Activated CD8-positive, alpha-beta T cell treated with anti-CD3 and anti-CD28 coated beads, Interleukin-2, amount 10 ng/mL, durations not matched to agents 7 days and 5 days (primary cell): Measurements from ENCODE around the gene STX4. TPM values are rescaled to one million over a fixed set of nuclear protein-coding genes. Genes with fewer than 3 reads are reported as not detected.

Experiments
- ATAC-seq: fragments of 150-1000 bp; cut with Tn5 transposase; one replicate; pipeline ENCODE4 v1.10.0; 2021; ENCODE audit warnings: moderate library complexity
- CTCF ChIA-PET: fragments of 350-600 bp; sonication (Branson Sonifier 250); formaldehyde crosslinking; loops from one replicate; lab custom pipeline; 2021; ENCODE audit warnings: antibody characterized with exemption; lab: Charles Lee
- POLR2A ChIA-PET: fragments of 350-600 bp; sonication (Branson Sonifier 250); formaldehyde crosslinking; loops from one replicate; lab custom pipeline; 2021; ENCODE audit warnings: antibody characterized with exemption; lab: Charles Lee
- DNase-seq: peaks from one replicate; pipeline ENCODE4 v3.0.0-alpha.2; 2020
- H3K27ac Mint-ChIP-seq: one replicate; pipeline ENCODE4 v1.8.0; 2021; ENCODE audit warnings: mild to moderate bottlenecking, mixed read lengths
- H3K27me3 Mint-ChIP-seq: one replicate; pipeline ENCODE4 v1.8.0; 2021; ENCODE audit warnings: low read depth, mixed read lengths
- H3K36me3 Mint-ChIP-seq: one replicate; pipeline ENCODE4 v1.8.0; 2021; ENCODE audit warnings: low read depth, mixed read lengths
- H3K4me1 Mint-ChIP-seq: one replicate; pipeline ENCODE4 v1.8.0; 2021; ENCODE audit warnings: low read depth, mixed read lengths
- H3K4me3 Mint-ChIP-seq: one replicate; pipeline ENCODE4 v1.8.0; 2021; ENCODE audit warnings: mild to moderate bottlenecking, mixed read lengths
- H3K9me3 Mint-ChIP-seq: one replicate; pipeline ENCODE4 v1.8.0; 2022; ENCODE audit warnings: mixed read lengths; ENCODE audit not compliant: insufficient read depth
- total RNA-seq, 2 experiments: library from RNA; stranded (reverse); gene quantifications; one replicate each; pipeline ENCODE4 v1.2.3, GENCODE V29; 2021

Gene STX4
- total RNA-seq, 2 experiments from 2014 or later: 46.4 to 53.5 TPM

DNA sequence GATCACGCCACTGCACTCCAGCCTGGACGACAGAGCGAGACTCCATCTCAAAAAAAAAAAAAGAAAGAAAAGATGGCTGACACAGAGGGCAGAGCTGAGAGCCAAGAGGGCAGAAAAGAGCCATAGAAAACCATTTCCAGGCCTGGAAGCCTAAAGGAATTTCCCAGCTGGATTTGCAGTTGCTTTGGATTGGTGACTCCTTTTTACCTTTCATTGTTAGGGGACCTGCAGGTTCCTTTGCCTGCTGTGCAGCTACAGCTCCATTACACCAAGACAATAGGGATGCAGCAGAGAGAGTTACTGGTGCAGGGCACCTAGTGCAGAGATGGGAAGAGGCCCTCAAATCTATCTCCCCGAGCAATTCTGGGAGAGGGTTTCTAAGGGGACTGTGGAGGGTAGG, 22.3 kb downstream of the STX4 start:
- H3K4me1 Mint-ChIP-seq: peaks cover 13% of the 10 kb centered on the region
- no peaks in the 10 kb centered on the region for H3K9me3 Mint-ChIP-seq
- no peak overlapping the region for H3K27ac Mint-ChIP-seq
- H3K36me3 Mint-ChIP-seq: peaks cover 20% of the 10 kb centered on the region
- no peak overlapping the region for H3K4me3 Mint-ChIP-seq
- ATAC-seq (no peak), DNase-seq (no peak)
- ChIA-PET CTCF (no interaction called here), POLR2A (interaction anchor here (1.0 kb wide), 1 partner anchor 11 kb away, joined by 3 read pairs; no protein-coding TSS in a partner anchor)
- no peaks in the 10 kb centered on the region for H3K27me3 Mint-ChIP-seq

DNA sequence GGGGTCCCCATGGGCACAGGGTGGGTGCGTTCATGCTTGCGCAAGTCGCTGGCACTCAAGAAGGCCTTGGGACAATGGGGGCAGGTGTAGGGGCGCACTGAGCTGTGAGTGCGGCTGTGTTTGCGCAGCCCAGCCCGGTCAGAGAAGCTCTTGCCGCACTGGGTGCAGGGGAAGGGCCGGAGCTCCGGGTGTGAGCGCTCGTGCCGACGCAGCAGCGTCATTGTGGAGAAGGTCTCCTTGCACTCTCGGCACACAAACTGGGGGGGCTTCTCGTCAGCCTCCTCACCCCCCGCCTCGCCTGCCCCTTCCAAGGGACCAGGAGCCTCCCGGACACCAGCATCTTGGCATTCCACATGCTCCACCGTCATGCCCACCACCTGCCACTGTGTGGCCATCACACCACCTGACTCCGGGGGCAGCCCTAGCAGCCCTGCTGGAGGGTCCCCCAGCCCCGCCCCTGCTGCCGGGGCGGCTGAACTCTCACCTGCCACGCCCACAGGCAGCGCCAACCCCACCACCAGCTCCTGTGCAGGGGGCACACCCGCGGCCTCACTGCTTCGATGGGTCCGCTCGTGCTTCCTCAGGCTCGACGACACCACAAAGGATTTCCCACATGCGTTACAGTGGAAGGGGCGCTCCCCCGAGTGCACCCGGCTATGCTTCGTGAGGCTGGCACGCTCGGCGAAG, 27.9 kb downstream of the STX4 start:
- Mint-ChIP-seq H3K27ac (no peak overlapping the region), H3K27me3 (no peaks in the 10 kb centered on the region), H3K36me3 (peaks cover 54% of the 10 kb centered on the region), H3K4me1 (peaks cover 41% of the 10 kb centered on the region), H3K4me3 (no peak overlapping the region), H3K9me3 (no peaks in the 10 kb centered on the region)
- DNase-seq: no peak
- POLR2A ChIA-PET: no interaction called here
- CTCF ChIA-PET: interaction anchor here (1.2 kb wide), 1 partner anchor 13 kb away, joined by 3 read pairs; the partner anchor contains the start of genes ZNF646 and ZNF668
- no peak for ATAC-seq

GRCh38 chr16:31061813-31062440, 28.6 kb downstream of the STX4 start:
- Mint-ChIP-seq H3K27ac (no peak overlapping the region), H3K9me3 (no peaks in the 10 kb centered on the region), H3K36me3 (peaks cover 56% of the 10 kb centered on the region), H3K4me3 (no peak overlapping the region), H3K27me3 (no peaks in the 10 kb centered on the region), H3K4me1 (peaks cover 46% of the 10 kb centered on the region)
- POLR2A ChIA-PET: interaction anchor here (0.6 kb wide), 1 partner anchor 21 kb away, joined by 3 read pairs; no protein-coding TSS in a partner anchor
- CTCF ChIA-PET: no interaction called here
- ATAC-seq: no peak
- no peak for DNase-seq

DNA sequence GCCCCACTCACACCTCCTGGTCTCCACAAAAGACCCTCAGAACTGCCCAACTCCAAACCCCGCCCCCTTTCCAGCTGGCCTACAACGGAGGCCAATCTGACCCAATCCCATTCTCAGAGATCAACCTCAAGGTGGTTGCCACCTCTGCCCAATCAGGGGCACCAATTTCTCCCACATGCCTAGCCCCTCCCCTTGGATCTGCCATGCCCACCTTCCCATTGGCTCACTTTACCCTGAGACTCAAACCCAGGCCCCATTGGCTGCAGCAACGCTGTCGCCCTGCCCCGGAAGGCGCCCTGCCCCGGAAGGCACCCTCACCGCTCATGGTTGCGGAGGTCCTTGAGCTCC, 30.1 kb downstream of the STX4 start:
- ChIA-PET POLR2A (interaction anchor here (0.6 to 1.4 kb wide), 4 partner anchors 8 to 114 kb away, joined by 3 to 7 read pairs (median 3); partner anchors contain the start of genes ZNF646 and ZNF668), CTCF (interaction anchor here (0.7 to 1.3 kb wide), 2 partner anchors 77 to 78 kb away, joined by 3 read pairs; no protein-coding TSS in a partner anchor)
- H3K9me3 Mint-ChIP-seq: no peaks in the 10 kb centered on the region
- no peaks in the 10 kb centered on the region for H3K27me3 Mint-ChIP-seq
- ATAC-seq: no peak
- peaks cover 55% of the 10 kb centered on the region for H3K36me3 Mint-ChIP-seq
- peaks cover 54% of the 10 kb centered on the region for H3K4me1 Mint-ChIP-seq
- peak overlapping the region; percentile 89 for H3K27ac Mint-ChIP-seq
- peak overlapping the region; percentile 73 for H3K4me3 Mint-ChIP-seq
- DNase-seq: no peak

DNA sequence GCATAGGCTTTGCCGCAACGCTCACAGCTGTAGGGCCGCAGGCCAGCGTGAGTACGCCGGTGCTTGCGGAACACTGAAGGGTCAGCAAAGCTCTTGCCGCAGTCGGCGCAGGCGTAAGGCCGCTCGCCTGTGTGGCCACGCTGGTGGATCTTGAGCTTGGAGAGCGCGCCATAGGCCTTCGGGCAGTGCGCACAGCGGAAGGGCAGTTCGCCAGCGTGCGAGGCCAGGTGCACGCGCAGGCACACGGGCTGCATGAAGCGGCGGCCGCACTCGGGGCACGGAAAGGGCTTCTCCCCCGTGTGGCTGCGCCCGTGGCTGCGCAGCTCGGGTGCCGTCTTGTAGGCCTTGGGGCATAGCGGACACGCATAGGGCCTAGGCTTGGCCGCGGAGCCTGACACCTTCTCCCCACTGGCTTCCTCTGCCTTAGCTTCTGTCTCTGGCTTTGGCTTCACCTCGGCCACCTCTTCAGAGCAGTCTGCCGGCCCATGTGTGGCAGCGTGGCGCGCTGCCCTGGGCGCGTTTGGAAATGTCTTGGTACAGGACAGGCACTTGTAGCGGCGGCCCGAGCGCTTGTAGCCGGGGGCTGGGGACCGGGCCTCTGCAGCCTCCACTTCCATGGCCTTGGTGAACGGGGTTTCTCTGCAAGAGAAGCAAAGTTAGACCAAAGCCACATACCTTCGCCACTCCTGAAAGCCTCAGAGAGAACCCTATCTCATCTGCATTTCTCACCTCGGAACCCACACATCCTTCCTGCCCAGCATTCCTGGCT, 30.7 kb downstream of the STX4 start:
- Mint-ChIP-seq H3K27ac (peak overlapping the region; percentile 89), H3K27me3 (no peaks in the 10 kb centered on the region), H3K4me3 (peak overlapping the region; percentile 73), H3K9me3 (no peaks in the 10 kb centered on the region), H3K36me3 (peaks cover 55% of the 10 kb centered on the region), H3K4me1 (peaks cover 57% of the 10 kb centered on the region)
- CTCF ChIA-PET: interaction anchor here (0.6 to 1.3 kb wide), 4 partner anchors 11 to 214 kb away, joined by 3 read pairs; no protein-coding TSS in a partner anchor
- POLR2A ChIA-PET: interaction anchor here (0.6 to 2.4 kb wide), 6 partner anchors 8 to 566 kb away, joined by 3 to 9 read pairs (median 3); partner anchors contain the start of genes ZNF646 and ZNF668
- ATAC-seq: peak; percentile 70
- DNase-seq: peak; percentile 59

- Mint-ChIP-seq H3K4me3 (peak overlapping the region; percentile 73), H3K27ac (peak overlapping the region; percentile 89), H3K9me3 (no peaks in the 10 kb centered on the region), H3K36me3 (peaks cover 50% of the 10 kb centered on the region), H3K27me3 (no peaks in the 10 kb centered on the region), H3K4me1 (peaks cover 62% of the 10 kb centered on the region)
- ATAC-seq (peak; percentile 53), DNase-seq (no peak)
- ChIA-PET CTCF (interaction anchor here (0.6 to 1.6 kb wide), 7 partner anchors 9 to 250 kb away, joined by 3 to 6 read pairs (median 3); partner anchors contain the start of genes HSD3B7, ZNF646 and ZNF668), POLR2A (interaction anchor here (2.4 kb wide), 1 partner anchor 9 kb away, joined by 9 read pairs; the partner anchor contains the start of genes ZNF646 and ZNF668)
These were observed 31.6 kb downstream of the STX4 start for GRCh38 chr16:31064882-31065461.

DNA sequence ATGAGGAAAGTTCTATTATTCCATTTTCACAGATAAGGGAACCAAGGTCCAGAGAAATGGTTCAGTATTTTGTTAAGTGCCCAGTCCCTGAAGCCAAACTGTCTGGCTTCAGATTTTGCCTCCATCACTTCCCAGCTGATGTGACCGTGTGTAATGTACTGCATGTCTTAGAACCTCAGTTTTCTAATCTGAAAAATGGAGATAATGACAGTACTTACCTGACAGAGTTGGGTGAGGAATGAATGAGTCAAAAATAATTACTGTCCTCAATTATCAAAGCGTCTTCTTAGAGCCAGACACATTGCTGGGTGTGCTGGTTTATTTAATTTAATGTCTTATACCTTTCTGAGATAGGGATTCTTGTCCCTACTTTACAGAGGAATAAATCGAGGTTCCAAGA, 34.0 kb downstream of the STX4 start:
- H3K4me3 Mint-ChIP-seq: no peak overlapping the region
- POLR2A ChIA-PET: no interaction called here
- ATAC-seq: no peak
- no peak overlapping the region for H3K27ac Mint-ChIP-seq
- H3K4me1 Mint-ChIP-seq: peaks cover 67% of the 10 kb centered on the region
- H3K9me3 Mint-ChIP-seq: no peaks in the 10 kb centered on the region
- CTCF ChIA-PET: interaction anchor here (1.2 to 1.9 kb wide), 4 partner anchors 9 to 316 kb away, joined by 3 to 4 read pairs (median 3); no protein-coding TSS in a partner anchor
- H3K36me3 Mint-ChIP-seq: peaks cover 36% of the 10 kb centered on the region
- DNase-seq: no peak
- no peaks in the 10 kb centered on the region for H3K27me3 Mint-ChIP-seq

DNA sequence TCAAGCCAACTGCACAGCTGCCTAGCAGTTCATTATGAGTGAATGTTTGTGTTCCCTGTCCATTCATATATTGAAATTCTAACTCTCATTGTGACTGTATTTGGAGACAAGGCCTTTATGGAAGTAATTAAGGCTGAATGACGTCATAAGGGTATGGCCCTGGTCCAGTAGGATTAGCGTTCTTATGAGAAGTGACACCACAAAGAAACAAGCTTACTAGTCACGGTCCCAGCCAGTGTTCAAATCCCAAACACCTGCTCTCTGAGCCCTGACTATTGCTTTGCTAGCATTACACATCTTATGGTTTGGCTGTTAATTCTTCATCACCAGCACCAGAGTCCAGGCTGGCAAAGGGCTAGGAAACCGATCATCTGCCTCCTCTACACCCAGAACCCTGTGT, 38.5 kb downstream of the STX4 start:
- peak overlapping the region; percentile 99 for H3K4me3 Mint-ChIP-seq
- peaks cover 26% of the 10 kb centered on the region for H3K36me3 Mint-ChIP-seq
- no peaks in the 10 kb centered on the region for H3K9me3 Mint-ChIP-seq
- POLR2A ChIA-PET: interaction anchor here (0.6 to 1.5 kb wide), 3 partner anchors 9 to 117 kb away, joined by 3 read pairs; partner anchors contain the start of gene FUS
- H3K4me1 Mint-ChIP-seq: peaks cover 46% of the 10 kb centered on the region
- H3K27me3 Mint-ChIP-seq: no peaks in the 10 kb centered on the region
- ATAC-seq (no peak), DNase-seq (no peak)
- peak overlapping the region; percentile 99 for H3K27ac Mint-ChIP-seq
- CTCF ChIA-PET: no interaction called here

GRCh38 chr16:31072540-31073141, 39.3 kb downstream of the STX4 start:
- peak overlapping the region; percentile 99 for H3K27ac Mint-ChIP-seq
- peak; percentile 8 for ATAC-seq
- ChIA-PET POLR2A (interaction anchor here (0.6 to 2.7 kb wide), 12 partner anchors 9 to 413 kb away, joined by 3 to 19 read pairs (median 6); partner anchors contain the start of genes ARMC5, FUS, HSD3B7 and KAT8), CTCF (interaction anchor here (2.4 kb wide), 1 partner anchor 70 kb away, joined by 19 read pairs; no protein-coding TSS in a partner anchor)
- H3K9me3 Mint-ChIP-seq: no peaks in the 10 kb centered on the region
- peak overlapping the region; percentile 99 for H3K4me3 Mint-ChIP-seq
- peaks cover 42% of the 10 kb centered on the region for H3K4me1 Mint-ChIP-seq
- DNase-seq: peak; percentile 58
- H3K27me3 Mint-ChIP-seq: no peaks in the 10 kb centered on the region
- peaks cover 30% of the 10 kb centered on the region for H3K36me3 Mint-ChIP-seq

DNA sequence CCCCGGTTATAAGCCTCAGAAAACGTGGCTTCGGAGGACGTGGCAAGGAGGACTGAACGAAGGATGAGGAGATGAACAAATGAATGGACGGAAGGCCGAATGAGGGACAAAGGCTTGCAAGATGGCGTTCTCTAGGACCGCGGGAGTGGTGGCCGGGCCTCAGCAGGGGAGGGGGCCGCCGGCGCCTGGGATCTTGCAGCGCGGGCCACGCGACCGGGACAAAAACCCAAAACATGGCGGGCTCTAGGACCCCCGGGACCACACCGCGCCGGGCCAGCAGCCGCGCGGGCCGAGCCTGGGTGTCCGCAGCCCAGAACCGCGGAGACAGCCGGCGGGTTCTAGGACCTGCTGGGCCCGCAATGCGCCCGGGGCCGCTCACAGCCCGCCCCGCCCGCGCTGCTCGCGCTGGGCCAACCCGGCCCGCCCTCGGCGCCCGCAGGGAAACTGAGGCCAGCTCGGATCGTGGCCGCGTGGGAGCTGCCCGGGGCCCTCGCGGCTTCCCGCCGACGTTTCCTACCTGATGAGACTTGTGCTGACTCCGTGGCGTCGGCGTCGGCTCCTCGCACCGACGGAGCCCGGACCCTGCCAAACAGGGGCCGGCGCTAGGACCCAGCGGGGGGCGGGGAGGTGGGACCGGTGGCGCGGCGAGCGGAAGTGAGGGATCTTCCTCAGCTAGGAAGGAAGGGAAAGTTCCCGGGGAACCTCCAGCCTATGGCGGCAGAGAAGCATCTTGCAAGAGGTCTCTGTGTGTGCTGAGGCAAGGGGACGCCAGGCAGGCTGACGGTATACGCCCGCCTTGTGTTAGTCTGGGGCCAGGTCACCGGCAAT, 40.0 kb downstream of the STX4 start:
- peaks cover 34% of the 10 kb centered on the region for H3K36me3 Mint-ChIP-seq
- CTCF ChIA-PET: interaction anchor here (0.8 to 3.0 kb wide), 15 partner anchors 8 to 800 kb away, joined by 3 to 19 read pairs (median 4); partner anchors contain the start of genes HSD3B7, KAT8, VKORC1 and ZNF267
- DNase-seq (peak; percentile 91), ATAC-seq (peak; percentile 59)
- peak overlapping the region; percentile 99 for H3K27ac Mint-ChIP-seq
- POLR2A ChIA-PET: interaction anchor here (0.6 to 2.7 kb wide), 27 partner anchors 8 to 414 kb away, joined by 3 to 19 read pairs (median 5); partner anchors contain the start of genes ARMC5, FUS, HSD3B7 and KAT8
- no peaks in the 10 kb centered on the region for H3K27me3 Mint-ChIP-seq
- peak overlapping the region; percentile 99 for H3K4me3 Mint-ChIP-seq
- H3K9me3 Mint-ChIP-seq: no peaks in the 10 kb centered on the region
- H3K4me1 Mint-ChIP-seq: peaks cover 46% of the 10 kb centered on the region
